Measurements from ENCODE around the gene LRP2.

DNA sequence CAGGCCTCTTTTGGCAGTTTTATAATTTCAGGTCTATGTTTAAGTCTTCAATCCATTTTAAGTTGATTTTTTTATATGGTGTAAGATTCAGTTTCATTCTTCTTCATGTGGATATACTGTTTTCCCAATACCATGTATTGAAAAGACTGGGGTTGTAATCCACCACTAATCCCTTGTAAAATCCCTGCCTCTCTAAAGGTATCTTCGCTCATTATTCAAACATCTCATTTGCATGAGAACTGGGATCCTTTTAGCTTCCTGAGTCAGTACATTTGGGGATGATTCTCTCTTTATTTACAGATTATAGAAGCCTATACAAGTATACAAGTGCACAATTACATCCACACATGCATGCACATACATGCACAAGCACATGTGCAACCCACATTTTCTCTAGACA, 267.7 kb downstream of the LRP2 start:
- TF ChIP-seq POLR2A (IDR thresholded peaks at IDR 0.05) (no peak), CTCF (IDR thresholded peaks at IDR 0.05) (no peak), POLR2AphosphoS5 (IDR thresholded peaks at IDR 0.05) (no peak)

All from upper lobe of left lung (tissue), 4 donors.